ENCODE measurements around the gene FBXO42.
"Not testable (repeated sequence)": the region's sequence is repeated elsewhere in the genome, so short reads cannot be mapped to it uniquely, and the experiment has no call there.

The FBXO42 gene

DNA sequence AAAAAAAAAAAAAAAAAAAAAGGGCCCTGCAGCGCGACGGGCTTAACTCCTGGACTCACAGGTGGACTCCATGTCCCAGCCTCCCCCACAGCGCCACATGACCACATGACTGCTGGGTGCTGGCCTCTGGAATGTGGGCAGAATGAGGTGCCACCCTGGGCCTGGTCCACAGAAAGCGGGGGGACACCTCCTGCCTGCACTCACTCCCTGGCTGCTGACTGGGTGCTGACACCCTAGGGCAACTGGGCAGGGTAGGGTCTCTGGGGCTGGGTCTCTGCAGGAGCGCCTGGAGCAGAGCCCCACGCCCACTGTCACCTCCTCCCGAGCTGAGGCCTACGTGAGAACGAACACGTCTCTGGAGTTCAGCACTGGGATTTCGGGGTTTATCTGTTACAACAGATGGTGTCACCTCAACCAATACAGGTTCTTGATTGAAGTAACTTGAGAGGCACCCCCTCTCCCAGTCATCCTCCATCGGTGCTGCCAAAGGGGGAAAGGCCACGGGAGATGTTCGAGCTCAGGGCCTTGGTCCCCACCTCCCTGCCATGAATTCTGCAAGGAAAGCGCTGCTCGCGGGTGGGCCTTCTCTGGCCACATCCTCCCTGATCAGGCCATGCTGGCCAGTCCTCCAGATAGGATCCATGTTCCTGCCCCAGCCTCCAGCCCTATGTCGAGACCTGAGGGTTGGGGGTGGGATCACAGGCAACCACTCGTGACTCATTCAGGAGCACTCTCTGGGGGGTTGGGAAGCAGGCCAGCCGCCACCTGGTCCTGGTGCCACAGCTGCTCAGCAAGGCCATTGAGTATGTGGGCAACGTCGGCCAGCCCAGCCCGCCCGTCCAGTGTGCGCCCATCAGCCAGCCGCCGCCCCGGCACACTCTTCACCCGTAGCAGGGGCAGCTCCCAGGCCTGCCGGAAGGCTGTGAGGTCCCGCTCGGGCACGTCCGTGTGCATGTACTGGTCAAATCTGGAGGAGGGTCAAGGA lies 120.7 kb downstream of the FBXO42 start:
- H3K4me3 ChIP-seq (ENCODE audit: low read length): no peak overlapping the region
- DNase-seq (ENCODE audit: low read depth, low spot score): no peak

DNA sequence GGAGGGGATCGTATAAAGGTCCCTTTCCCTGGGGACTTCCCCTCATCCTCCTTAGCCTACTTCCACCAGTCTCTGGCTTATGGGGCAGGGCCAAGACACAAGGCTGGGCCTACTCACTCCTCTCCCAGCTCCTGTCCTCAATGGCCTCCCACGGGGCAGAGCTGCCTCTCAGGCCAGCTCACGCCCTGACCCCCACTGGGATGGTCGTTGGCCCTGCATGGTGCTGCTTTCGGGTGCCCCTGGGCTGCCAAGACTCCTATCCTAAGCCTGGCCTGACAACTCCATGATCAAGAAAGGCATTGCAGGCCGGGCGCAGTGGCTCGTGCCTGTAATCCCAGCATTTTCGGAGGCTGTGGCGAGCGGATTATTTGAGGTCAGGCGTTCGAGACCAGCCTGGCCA lies 121.5 kb downstream of the FBXO42 start:
- DNase-seq (ENCODE audit: low read depth, low spot score): no peak
- H3K4me3 ChIP-seq (ENCODE audit: low read length): no peak overlapping the region

DNA sequence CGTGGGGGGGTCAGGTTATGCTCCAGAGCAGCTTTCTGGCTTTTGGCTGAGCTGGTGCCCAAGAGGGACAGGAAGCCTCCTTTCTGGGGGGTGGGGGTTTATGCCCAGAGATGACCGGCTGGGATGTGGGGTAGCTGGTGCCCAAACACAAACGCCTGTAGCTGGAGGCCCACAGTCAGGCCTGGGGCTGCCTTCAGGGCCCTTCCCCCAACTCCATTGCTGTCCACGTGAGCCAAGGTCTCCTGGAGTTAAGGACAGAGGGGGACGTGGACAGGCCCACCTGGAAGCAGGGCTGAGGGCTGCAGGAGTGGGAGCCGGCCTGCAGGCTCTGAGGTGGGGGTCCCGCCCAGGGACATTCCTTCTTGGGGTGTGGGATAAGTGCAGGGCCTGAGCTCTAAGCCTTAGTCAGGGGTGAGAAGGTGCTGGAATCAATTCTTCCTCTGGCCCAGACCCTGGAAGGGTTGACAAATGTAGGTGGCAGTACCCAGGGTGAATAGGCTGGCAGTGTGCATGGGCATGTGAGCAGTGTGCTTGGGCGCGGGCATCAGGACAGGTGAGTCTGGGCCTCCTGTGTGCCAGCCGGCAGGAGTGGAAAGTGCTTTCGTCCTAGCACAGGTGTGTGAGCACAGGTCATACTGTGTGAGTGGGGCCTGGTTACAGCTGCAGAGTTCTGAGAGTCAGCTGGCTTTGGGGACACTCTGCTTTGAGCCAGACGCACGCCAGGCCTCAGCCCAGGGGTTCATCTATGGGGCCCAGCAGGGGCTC lies 122.1 kb downstream of the FBXO42 start:
- no peak for DNase-seq (ENCODE audit: low read depth, low spot score)
- no peak overlapping the region for H3K4me3 ChIP-seq (ENCODE audit: low read length)

DNA sequence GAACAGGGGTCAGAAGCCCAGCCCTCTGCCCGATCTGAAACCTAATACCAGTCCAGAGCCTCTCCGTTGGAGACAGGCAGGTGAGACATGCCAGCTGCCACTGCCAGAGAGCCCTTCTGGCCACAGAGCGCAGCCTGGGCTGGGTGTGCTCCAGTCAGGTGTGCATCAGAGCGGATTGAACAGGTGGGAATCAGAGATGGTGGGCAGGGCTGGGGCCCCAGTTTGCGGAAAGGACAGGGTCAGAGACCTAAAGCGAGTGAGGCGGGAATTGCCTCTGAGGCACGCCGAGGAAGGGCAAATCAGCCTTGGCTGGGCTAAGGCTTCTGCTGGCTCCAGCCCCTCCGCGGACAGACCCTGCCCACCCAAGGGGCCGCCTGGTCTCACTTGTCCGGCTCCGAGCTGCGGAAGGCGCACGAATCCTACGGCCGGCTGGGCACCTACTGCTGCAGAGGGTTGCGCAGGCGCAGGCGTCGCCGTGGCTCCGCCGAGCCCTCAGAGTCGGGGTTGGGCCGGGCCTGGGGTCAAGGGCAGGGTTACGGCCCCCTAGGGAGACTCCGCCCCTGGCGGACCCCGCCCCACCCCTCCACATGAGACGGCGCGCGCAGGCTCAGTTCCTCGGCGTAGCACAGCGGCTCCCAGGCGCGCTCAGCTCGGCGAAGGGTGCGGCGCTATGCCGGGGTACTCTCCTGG lies 125.6 kb downstream of the FBXO42 start:
- no peak for DNase-seq (ENCODE audit: low read depth, low spot score)
- no peak overlapping the region for H3K4me3 ChIP-seq (ENCODE audit: low read length)

DNA sequence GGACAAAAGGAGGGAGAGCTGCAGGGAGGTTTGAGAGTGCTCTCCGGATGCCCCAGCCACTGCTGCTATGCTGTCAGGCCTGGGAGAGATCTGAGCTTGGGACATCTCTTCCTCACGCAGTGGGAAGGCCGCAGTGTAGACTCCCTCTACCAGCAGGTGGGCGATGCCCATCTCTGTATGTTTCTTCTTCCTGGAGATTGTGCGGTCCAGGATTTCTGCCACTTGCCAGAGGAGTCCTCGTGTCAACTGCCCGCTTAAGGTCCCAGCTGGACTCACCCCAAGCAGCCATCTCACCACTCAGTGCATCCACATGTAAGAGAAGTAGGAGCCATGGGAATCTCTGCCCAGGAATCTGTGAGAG lies 126.2 kb downstream of the FBXO42 start:
- no peak overlapping the region for H3K4me3 ChIP-seq (ENCODE audit: low read length)
- DNase-seq (ENCODE audit: low read depth, low spot score): no peak

DNA sequence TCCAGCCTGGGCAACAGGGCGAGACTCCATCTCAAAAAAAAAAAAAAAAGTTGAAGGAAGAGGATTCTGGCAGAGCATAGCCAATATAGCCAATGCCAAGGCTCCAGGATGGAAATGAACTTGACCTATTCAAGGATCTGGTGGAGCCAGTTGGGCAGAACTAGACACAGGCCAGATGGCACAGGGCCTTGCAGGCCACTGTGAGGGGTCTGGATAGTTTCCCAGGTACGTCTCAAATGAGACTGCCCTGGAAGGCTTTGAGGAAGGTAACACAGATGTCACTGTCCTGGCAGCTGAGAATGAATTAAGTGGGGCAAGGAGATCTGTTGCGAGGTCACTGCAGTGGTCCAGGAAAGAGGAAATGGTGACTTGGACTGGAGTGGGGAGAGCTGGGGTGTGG lies 127.8 kb downstream of the FBXO42 start:
- DNase-seq (ENCODE audit: low read depth, low spot score): no peak
- H3K4me3 ChIP-seq (ENCODE audit: low read length): no peak overlapping the region

DNA sequence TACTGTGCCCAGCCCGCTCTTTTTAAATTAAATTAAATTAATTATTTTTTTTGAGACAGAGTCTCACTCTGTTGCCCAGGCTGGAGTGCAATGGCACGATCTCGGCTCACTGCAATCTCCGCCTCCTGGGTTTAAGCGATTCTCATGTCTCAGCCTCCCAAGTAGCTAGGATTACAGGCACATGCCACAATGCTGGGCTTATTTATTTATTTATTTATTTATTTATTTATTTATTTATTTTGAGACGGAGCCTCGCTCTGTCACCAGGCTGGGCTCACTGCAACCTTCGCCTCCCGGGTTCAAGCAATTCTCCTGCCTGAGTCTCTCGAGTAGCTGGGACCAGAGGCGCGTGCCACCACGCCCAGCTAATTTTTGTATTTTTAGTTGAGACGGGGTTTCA lies 129.6 kb downstream of the FBXO42 start:
- H3K4me3 ChIP-seq (ENCODE audit: low read length); DNase-seq (ENCODE audit: low read depth, low spot score): not testable (repeated sequence)

DNA sequence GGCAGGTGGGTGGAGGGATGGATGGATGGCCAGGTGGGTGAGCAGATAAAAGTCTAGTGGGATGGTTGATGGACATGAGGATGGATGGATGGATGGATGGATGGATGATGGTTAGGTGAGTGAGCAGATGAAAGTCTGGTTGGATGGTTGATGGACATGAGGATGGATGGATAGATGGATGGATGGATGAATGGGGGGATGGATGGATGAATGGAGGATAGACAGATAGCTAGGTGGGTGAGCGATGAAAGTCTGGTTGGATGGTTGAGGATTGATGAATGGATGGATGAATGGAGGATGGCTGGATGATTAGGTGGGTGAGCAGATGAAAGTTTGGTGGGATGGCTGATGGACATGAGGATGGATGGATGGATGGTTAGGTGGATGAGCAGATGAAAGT lies 130.8 kb downstream of the FBXO42 start:
- no peak for DNase-seq (ENCODE audit: low read depth, low spot score)
- no peak overlapping the region for H3K4me3 ChIP-seq (ENCODE audit: low read length)

DNA sequence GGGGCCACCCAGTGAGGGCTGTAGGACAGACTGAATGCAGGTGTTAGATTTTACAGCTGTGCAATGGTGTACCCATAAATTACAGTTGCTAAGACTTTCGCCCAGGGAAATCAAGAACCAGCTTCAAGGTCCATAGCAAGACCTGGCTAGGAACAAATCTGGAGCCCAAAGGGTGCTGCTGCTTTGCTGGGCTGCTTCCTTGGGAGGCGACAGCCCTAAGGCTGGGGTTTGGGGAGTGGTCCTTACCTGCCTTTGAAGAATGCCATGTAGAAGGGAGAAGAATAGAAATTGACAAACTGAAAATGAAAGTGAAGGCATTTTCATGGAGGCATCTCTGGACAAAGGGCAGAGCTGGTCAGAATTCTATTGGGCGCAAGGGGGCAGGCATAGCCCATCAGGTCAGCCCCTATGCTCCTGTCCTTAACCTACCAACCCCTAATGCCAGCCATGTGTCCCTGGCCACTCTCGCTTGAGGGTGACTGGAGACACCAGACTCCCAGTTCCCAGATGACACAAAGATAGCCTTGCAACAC lies 132.2 kb downstream of the FBXO42 start:
- DNase-seq (ENCODE audit: low read depth, low spot score): no peak
- H3K4me3 ChIP-seq (ENCODE audit: low read length): no peak overlapping the region

DNA sequence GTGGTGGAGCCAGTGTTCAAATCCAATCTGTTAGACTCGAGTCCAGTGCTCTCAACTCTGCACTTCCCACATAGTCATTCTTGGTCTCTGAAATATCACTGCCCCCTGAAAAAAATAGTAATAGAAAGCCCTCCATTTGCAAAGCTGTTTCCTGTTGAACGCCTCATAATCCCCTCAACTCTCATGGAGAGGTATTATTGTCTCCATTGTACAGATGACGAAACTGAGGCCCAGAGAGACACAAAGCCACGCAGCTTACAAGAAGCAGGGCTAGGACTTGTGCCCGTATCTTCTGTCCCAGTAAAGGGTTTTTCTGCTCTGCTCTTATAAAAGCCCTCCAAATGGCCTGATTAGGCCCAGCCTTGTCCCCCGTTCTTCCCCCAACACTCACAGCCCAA lies 133.6 kb downstream of the FBXO42 start:
- H3K4me3 ChIP-seq (ENCODE audit: low read length): no peak overlapping the region
- DNase-seq (ENCODE audit: low read depth, low spot score): no peak

DNA sequence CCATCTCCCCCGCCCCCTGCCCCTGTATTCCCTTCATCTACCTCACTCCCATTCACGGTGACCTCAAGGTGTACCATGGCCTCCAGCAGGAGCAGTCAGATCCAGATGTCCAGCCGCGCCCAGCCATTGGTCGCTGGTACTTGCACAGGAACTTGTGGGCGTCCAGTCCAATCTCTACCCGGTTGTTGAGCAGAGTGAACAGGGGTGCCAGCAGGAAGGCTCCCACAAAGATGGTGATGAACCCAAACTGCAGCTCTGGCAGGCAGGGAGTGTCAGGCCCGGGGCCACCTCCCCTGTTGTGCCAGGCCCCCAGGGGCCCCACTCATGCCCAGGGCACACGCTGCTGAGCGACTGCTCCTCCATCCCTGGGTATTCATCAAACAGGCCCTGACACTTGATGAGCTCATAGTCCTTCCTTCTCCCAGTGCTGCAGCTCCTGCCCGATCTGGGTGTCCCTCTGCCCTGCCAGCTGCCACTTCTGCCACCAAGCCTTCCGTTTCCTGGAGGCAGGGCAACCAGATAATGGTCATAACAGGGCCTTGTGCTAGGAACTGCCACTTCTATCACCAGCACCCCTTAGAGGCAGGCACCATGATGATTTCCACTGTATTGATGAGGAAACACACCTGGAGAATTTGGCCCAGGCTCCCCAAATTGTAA lies 134.1 kb downstream of the FBXO42 start:
- no peak overlapping the region for H3K4me3 ChIP-seq (ENCODE audit: low read length)
- DNase-seq (ENCODE audit: low read depth, low spot score): no peak

DNA sequence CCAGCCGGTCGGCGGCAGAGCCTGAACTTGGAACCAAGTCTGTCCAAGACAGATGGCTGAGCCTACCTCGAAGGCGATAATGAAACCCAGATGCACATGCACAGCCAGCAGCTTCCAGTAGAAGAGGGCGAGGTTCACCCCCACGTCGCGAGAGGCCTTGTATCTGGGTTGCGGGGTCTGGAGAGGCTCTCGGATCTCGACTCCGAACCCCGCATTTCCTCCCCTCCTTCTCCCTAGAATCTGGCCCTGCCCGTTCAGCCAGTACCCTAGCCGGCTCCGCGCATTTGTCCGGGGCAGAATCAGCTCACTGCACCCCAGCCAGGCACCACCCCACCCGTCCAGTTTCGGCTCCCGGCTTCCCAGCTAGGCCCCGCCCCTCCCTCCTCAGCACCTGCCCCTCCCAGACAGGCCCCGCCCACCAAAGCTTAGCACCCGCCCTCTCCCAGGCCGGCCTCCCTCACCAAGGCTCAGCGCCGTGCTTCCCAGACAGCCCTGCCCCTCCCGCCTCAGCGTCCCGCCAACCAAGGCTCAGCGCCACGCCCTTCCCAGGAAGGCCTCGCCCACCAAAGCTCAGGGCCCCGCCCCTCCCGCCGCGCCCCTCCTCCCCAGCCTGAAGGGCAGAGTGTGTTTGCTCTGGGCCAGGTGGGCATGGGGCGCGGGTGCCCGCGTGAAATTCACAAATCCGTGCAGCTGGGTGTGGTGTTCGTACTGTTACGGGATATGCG lies 135.1 kb downstream of the FBXO42 start:
- peak; percentile 83 for DNase-seq (ENCODE audit: low read depth, low spot score)

DNA sequence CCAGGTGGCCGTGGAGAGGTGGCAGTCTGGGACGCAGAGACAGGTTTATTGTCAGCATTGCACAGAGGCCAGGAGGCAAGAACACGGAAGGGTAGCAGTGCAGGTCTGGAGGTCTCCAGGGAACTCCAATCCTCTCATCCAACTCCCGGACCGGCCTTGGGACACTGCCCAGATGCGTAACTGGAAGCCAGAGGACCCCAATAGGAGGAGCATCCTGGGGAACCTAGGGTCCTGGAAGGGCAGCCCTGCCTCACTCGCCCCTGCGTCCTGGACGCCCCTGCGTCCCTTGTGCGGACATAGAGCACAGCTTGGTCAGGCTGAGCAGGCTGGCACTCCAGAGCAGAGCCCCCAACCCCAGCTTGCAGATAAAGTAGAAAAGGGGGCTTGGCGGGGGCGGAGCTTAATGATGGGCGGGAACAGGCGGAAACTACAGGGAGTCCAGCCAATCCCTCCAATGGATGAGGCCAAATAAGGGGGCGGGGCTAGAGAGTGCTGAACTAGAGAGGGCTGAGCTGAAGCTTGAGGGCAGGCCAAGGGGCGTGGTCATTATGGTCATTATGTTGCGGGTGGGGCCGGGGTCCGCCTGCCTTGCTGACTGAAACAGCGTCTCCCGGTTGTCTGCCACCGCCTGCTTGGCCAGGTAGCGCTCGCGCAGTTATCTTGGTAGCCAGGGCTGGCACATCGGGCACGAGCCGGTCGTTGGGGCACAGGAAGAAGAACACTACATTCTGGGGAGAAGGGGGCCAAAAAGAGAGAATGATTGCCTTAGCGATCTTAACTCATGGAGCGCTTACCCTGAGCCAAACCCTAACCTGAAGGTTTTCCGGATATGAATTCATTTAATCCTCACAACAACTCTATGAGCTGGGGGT lies 136.2 kb downstream of the FBXO42 start:
- no peak overlapping the region for H3K4me3 ChIP-seq (ENCODE audit: low read length)
- DNase-seq (ENCODE audit: low read depth, low spot score): peak; percentile 44

More for the DNA sequence above, 135.1 kb downstream of the FBXO42 start:
- peak overlapping the region; percentile 15 for H3K4me3 ChIP-seq (ENCODE audit: low read length)

DNA sequence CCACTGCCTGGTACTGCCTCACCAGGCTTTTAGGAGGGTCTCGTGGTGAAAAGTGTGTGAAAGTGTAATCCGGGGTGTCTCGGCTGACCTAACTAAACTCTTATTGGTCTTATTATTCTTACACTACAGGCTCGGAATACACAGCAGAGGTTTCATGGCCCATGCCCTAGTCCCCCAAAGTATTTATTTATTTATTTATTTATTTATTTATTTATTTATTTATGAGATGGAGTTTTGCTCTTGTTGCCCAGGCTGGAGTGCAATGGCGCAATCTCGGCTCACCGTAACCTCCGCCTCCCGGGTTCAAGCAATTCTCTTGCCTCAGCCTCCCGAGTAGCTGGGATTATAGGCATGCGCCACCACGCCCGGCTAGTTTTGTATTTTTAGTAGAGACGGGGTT lies 137.0 kb downstream of the FBXO42 start:
- not testable (repeated sequence) for DNase-seq (ENCODE audit: low read depth, low spot score)

DNA sequence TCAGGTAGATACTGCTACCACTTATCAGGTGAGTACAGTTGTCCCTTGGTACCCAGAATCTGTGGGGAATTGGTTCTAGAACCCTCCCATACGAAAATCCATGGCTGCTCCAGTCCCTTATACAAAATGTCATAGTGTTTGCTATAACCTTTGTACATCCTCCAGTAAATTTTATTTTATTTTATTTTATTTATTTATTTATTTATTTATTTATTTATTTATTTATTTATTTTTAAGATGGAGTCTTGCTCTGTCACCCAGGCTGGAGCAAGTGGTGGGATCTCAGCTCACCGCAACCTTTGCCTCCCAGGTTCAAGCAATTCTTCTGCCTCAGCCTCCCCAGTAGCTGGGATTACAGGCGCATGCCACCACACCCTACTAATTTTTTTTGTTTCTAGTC lies 138.7 kb downstream of the FBXO42 start:
- DNase-seq (ENCODE audit: low read depth, low spot score); H3K4me3 ChIP-seq (ENCODE audit: low read length): not testable (repeated sequence)

More for the DNA sequence above, 137.0 kb downstream of the FBXO42 start:
- H3K4me3 ChIP-seq (ENCODE audit: low read length): not testable (repeated sequence)

DNA sequence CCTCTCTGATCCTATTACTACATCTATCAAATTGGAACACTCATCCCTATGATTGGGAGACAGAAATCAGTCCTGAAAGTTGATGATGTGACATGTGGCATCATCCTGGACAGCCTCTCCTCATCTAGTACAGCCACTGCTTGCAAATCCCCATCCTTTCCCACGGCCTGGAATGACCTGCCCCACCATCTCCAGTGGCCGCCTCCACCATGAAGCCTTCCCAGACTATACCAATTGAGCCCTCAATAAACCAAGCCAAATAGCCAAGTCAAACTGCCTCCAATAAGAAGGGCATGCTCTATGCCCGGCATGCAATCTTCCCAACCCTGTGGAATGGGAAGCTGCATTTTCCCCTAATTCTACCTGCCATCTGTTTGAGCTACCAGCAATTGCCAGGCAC lies 139.3 kb downstream of the FBXO42 start:
- H3K4me3 ChIP-seq (ENCODE audit: low read length): no peak overlapping the region
- no peak for DNase-seq (ENCODE audit: low read depth, low spot score)

DNA sequence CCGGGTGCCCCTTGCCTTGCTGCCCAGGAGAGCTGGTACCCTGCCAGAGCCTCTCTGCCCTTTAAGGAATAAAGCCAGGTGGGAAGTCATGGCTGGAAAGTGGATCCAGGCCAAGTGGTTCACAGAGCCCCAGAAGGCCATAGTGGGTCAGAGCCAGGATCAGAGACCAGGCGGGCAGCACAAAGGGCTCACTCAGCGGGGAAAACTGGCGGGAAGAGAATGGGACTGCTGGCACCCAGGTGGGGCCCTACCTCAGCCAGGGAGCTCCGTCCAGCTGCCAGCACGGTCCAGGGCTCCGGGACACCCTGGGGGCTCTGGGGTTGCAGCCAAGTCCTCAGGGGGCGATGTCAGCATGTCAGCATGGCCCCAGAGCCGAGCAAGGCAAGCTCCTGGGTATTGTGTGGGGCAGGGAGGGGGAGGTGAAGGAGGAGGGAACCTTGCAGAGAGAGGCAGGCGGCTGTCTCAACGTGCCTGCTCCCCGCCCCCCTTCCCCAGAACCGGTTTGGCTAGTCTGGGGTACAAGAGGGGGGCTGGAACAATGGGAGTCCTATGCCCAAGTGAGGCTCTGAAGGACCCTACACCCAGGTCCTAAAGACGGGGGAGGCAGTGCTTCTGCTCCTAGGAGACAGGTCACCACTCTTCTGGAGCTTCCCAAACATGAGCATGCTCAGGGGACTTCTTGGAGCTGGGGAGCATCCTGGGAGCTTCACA lies 139.9 kb downstream of the FBXO42 start, which contains the start of gene ARHGEF19:
Gene ARHGEF19, minus strand, starts transcription at position 402 of the 711 bp plus-strand sequence. CDS start 3,598 bp downstream, outside the sequence.
- no peak within 1 kb of the TSS for H3K4me3 ChIP-seq (ENCODE audit: low read length)
- no peak for DNase-seq (ENCODE audit: low read depth, low spot score)

Measured in Jurkat, Clone E6-1 (cell line).